CD4-positive, alpha-beta T cell (primary cell): Measurements from ENCODE around the gene EPM2AIP1. TPM values are rescaled to one million over a fixed set of nuclear protein-coding genes. Genes with fewer than 3 reads are reported as not detected.

Source experiments
- ATAC-seq: fragments of 200-7000 bp; cut with Tn5 transposase; one replicate; pipeline ENCODE4 v1.10.0; 2022; ENCODE audit warnings: mild to moderate bottlenecking; ENCODE audit not compliant: poor library complexity
- CTCF ChIA-PET: fragments of 350-600 bp; sonication (Branson Sonifier 250); formaldehyde crosslinking; loops from one replicate; lab custom pipeline; 2021; ENCODE audit warnings: antibody characterized with exemption, inconsistent platforms; lab: Charles Lee
- POLR2A ChIA-PET: fragments of 350-600 bp; sonication (Branson Sonifier 250); formaldehyde crosslinking; loops from one replicate; lab custom pipeline; 2021; ENCODE audit warnings: antibody characterized with exemption, inconsistent platforms; lab: Charles Lee
- DNase-seq, 14 experiments: peaks; one replicate each; pipeline ENCODE4 v3.0.0-alpha.2; 2013 to 2020; ENCODE audit warnings: mixed read lengths in 2 of 14
- H3K27ac ChIP-seq, 2 donors: one replicate each; pipeline versions ENCODE4 v1.5.1 to v1.7.0; 2013; ENCODE audit warnings: low read length in 2 of 2, low read depth in 1 of 2, mild to moderate bottlenecking in 1 of 2
- H3K27me3 ChIP-seq, 2 experiments: 1 replicate in 1 of 2; 2 replicates in 1 of 2; pipeline versions ENCODE4 v1.6.1 to v1.7.0; 2013; ENCODE audit warnings: low read length in 2 of 2, control low read depth in 1 of 2, mild to moderate bottlenecking in 1 of 2, moderate library complexity in 1 of 2; ENCODE audit not compliant: insufficient read depth in 2 of 2, control insufficient read depth in 1 of 2
- H3K36me3 ChIP-seq: one replicate; pipeline ENCODE4 v1.6.1; 2013; ENCODE audit warnings: low read length, control low read depth; ENCODE audit not compliant: insufficient read depth
- H3K4me1 ChIP-seq: one replicate; pipeline ENCODE4 v1.6.1; 2013; ENCODE audit warnings: low read length, control low read depth; ENCODE audit not compliant: insufficient read depth
- H3K4me3 ChIP-seq: one replicate; pipeline ENCODE4 v1.5.1; 2013; ENCODE audit warnings: mild to moderate bottlenecking, low read length, moderate library complexity
- H3K9me3 ChIP-seq, 2 experiments: 1 replicate in 1 of 2; 2 replicates in 1 of 2; pipeline versions ENCODE4 v1.6.1 to v1.7.0; 2013; ENCODE audit warnings: low read length in 2 of 2, mild to moderate bottlenecking in 2 of 2, control low read depth in 1 of 2, moderate library complexity in 1 of 2; ENCODE audit not compliant: control insufficient read depth in 1 of 2, insufficient read depth in 1 of 2
- H3K27ac Mint-ChIP-seq: one replicate; pipeline ENCODE4 v1.8.0; 2020; ENCODE audit warnings: mixed read lengths
- H3K27me3 Mint-ChIP-seq: one replicate; pipeline ENCODE4 v1.8.0; 2021; ENCODE audit warnings: mixed read lengths
- H3K36me3 Mint-ChIP-seq: one replicate; pipeline ENCODE4 v1.8.0; 2021; ENCODE audit warnings: low read depth, mixed read lengths
- H3K4me1 Mint-ChIP-seq: one replicate; pipeline ENCODE4 v1.8.0; 2021; ENCODE audit warnings: low read depth, mixed read lengths
- H3K4me3 Mint-ChIP-seq: one replicate; pipeline ENCODE4 v1.8.0; 2020; ENCODE audit warnings: mild to moderate bottlenecking, mixed read lengths
- H3K9me3 Mint-ChIP-seq: one replicate; pipeline ENCODE4 v1.8.0; 2020; ENCODE audit warnings: mixed read lengths
- CTCF ChIP-seq: fragments of 200-600 bp; IDR thresholded peaks from one replicate; pipeline ENCODE4 v1.8.0; 2022; ENCODE audit warnings: antibody characterized with exemption, mild to moderate bottlenecking
- intact Hi-C, 2 experiments: fragments of 100-400 bp; cut with DNase I in 1 of 2; cut with micrococcal nuclease in 1 of 2; formaldehyde crosslinking; loops; one replicate each; pipeline versions ENCODE4 v1.15.1 to v1.9.0; 2023 to 2025; cut with DNase I, micrococcal nuclease
- total RNA-seq, 174 experiments: library from RNA in 2 of 174; stranded (reverse) in 2 of 174; gene quantifications; one replicate each; pipeline ENCODE4 v1.2.3 and lab custom pipeline; 2021 to 2026

EPM2AIP1 gene
- total RNA-seq, 2 experiments from 2014 or later, result 27.7 to 29.5 TPM

DNA sequence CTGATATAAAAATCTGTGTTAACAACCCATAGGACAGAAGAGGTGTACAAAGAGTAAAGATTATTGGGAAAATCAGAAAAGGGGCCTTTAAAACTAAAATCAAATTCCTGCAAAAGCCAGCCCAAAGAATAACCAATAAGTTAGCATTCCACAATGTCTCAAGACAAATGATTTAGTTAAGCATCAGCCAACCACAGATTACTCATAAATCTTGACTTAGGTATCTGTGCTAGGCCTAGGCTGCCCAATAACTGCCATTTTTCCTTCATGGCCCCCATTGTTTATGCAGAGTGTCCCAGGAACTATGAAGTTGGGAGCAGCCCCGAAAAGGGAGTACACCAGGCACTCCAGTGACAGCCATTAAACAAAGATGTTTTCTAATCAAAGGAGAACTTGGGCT is 55.4 kb downstream of the EPM2AIP1 start:
- CTCF ChIA-PET, result no interaction called here
- no peak for ATAC-seq
- Mint-ChIP-seq H3K36me3 (no peaks in the 10 kb centered on the region), H3K4me3 (no peak overlapping the region), H3K4me1 (peaks cover 17% of the 10 kb centered on the region), H3K27me3 (no peaks in the 10 kb centered on the region), H3K9me3 (no peaks in the 10 kb centered on the region), H3K27ac (no peak overlapping the region)
- intact Hi-C loops, result no loop called here
- Histone ChIP-seq H3K36me3 (no peaks in the 10 kb centered on the region), H3K27ac (no peak overlapping the region), H3K9me3 (no peaks in the 10 kb centered on the region), H3K4me3 (no peak overlapping the region), H3K27me3 (no peaks in the 10 kb centered on the region), H3K4me1 (peaks cover under 1% of the 10 kb centered on the region)
- POLR2A ChIA-PET, result no interaction called here
- no peak for DNase-seq
- TF ChIP-seq CTCF, result no peak

Other genes with a start within 250 kb of the EPM2AIP1 start
- gene DCLK3, start 228.6 kb downstream of the EPM2AIP1 start, total RNA-seq, result not detected
- 10 to 100 TPM; 39.2 to 44.8 TPM for gene TRANK1, start 48.1 kb downstream of the EPM2AIP1 start, total RNA-seq
- 10 to 100 TPM; 18.9 to 23.8 TPM for gene MLH1, start 387 bp upstream of the EPM2AIP1 start, total RNA-seq
- 10 to 100 TPM; 34.2 to 34.8 TPM for gene LRRFIP2, start 181.5 kb upstream of the EPM2AIP1 start, total RNA-seq